Neural progenitor cell (in vitro differentiated cells): ENCODE data around the gene SMLR1. TPM values are rescaled to one million over a fixed set of nuclear protein-coding genes. Genes with fewer than 3 reads are reported as not detected.

Source experiments
- DNase-seq: peaks from one replicate; pipeline ENCODE4 v3.0.0-alpha.2; 2016; ENCODE audit warnings: low spot score
- H2AFZ ChIP-seq: fragments of 200-600 bp; sonication (generic); replicated peaks from 2 replicates; pipeline ENCODE4 v1.6.1; 2016; ENCODE audit warnings: antibody characterized with exemption
- H3F3A ChIP-seq: fragments of 200-600 bp; sonication (generic); 2 replicates; pipeline ENCODE4 v1.6.1; 2016; ENCODE audit warnings: antibody characterized with exemption, low read depth
- H3K27ac ChIP-seq: fragments of 200-600 bp; sonication (generic); 2 replicates; pipeline ENCODE4 v1.5.1; 2016; ENCODE audit warnings: mild to moderate bottlenecking
- H3K27me3 ChIP-seq: fragments of 200-600 bp; sonication (generic); 2 replicates; pipeline ENCODE4 v1.6.1; 2016; ENCODE audit warnings: mild to moderate bottlenecking, moderate library complexity
- H3K36me3 ChIP-seq: fragments of 200-600 bp; sonication (generic); 2 replicates; pipeline ENCODE4 v1.5.1; 2016
- H3K4me1 ChIP-seq: fragments of 200-600 bp; sonication (generic); 2 replicates; pipeline ENCODE4 v1.6.1; 2016; ENCODE audit warnings: mixed run types
- H3K4me2 ChIP-seq: fragments of 200-600 bp; sonication (generic); 2 replicates; pipeline ENCODE4 v1.6.1; 2016
- H3K4me3 ChIP-seq: fragments of 200-600 bp; sonication (generic); 2 replicates; pipeline ENCODE4 v1.5.1; 2016
- H3K79me2 ChIP-seq: fragments of 200-600 bp; sonication (generic); 2 replicates; pipeline ENCODE4 v1.6.1; 2016; ENCODE audit warnings: low read depth
- H3K9ac ChIP-seq: fragments of 200-600 bp; sonication (generic); 2 replicates; pipeline ENCODE4 v1.6.1; 2016
- H3K9me3 ChIP-seq: fragments of 200-600 bp; sonication (generic); 2 replicates; pipeline ENCODE4 v1.5.1; 2016; ENCODE audit warnings: low read depth
- H4K20me1 ChIP-seq: fragments of 200-600 bp; sonication (generic); 2 replicates; pipeline ENCODE4 v1.6.1; 2016; ENCODE audit warnings: low read depth
- H3K27ac Mint-ChIP-seq: 3 replicates; pipeline ENCODE4 v1.8.0; 2021; ENCODE audit warnings: mixed read lengths
- H3K27me3 Mint-ChIP-seq: 2 replicates; pipeline ENCODE4 v1.8.0; 2022; ENCODE audit warnings: low read depth, mild to moderate bottlenecking, inconsistent platforms, moderate library complexity, mixed read lengths; ENCODE audit not compliant: insufficient read depth
- H3K36me3 Mint-ChIP-seq: 3 replicates; pipeline ENCODE4 v1.8.0; 2021; ENCODE audit warnings: mixed read lengths
- H3K4me1 Mint-ChIP-seq: 3 replicates; pipeline ENCODE4 v1.8.0; 2021; ENCODE audit warnings: mixed read lengths
- H3K4me3 Mint-ChIP-seq: 3 replicates; pipeline ENCODE4 v1.8.0; 2021; ENCODE audit warnings: mild to moderate bottlenecking, moderate library complexity, mixed read lengths
- H3K9me3 Mint-ChIP-seq: 3 replicates; pipeline ENCODE4 v1.8.0; 2020; ENCODE audit warnings: mixed read lengths
- EZH2 ChIP-seq: fragments of 200-600 bp; sonication (generic); IDR thresholded peaks from 2 replicates; pipeline ENCODE4 v1.6.1; 2017; ENCODE audit warnings: antibody characterized with exemption, mild to moderate bottlenecking, moderate library complexity
- EZH2phosphoT487 ChIP-seq: fragments of 200-600 bp; sonication (generic); IDR thresholded peaks from 2 replicates; pipeline ENCODE4 v1.6.1; 2017; ENCODE audit warnings: antibody characterized with exemption
- total RNA-seq: library from RNA; depleted of rRNA; stranded (reverse); fragments of >200 nt; gene quantifications from 2 replicates; pipeline ENCODE4 v1.2.3, GENCODE V29; 2015; ENCODE audit warnings: low replicate concordance
- TF ChIP-seq, protein P1 (sequence below): fragments of 200-600 bp; sonication (generic); IDR thresholded peaks from 2 replicates; pipeline ENCODE4 v1.5.1; 2017; ENCODE audit warnings: antibody characterized with exemption, mild to moderate bottlenecking

Gene SMLR1
- total RNA-seq, 1 donor from 2014 or later = not detected

DNA sequence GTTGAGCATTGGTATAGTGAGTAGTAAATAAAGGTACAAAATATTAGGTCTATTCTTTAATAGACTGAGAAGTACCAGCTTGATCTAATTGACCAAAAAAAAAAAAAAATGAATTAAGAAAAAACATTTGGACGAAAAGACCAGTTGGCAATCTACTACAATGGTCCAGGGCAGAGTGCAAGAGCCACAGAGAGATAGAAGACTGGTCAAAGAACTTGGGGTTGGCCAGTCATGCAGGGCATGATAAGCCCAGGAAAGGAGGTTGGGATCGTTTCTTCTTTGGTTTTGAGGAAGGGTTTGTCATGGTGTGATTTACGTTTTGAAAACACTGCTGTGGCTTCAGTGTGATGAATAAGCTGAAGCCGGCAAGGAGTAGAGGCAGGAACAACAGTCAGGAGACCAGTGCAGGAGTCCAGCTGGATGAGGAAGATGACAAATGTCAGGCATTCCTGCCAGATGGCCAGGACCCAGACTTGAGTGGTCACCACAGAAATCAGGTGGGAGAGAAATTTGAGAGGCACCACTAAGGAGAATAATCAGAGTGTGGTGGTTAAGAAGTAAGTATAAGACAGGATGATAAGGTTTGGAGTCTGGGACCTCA, 14.0 kb downstream of the SMLR1 start:
- H4K20me1 ChIP-seq = no peaks in the 10 kb centered on the region

DNA sequence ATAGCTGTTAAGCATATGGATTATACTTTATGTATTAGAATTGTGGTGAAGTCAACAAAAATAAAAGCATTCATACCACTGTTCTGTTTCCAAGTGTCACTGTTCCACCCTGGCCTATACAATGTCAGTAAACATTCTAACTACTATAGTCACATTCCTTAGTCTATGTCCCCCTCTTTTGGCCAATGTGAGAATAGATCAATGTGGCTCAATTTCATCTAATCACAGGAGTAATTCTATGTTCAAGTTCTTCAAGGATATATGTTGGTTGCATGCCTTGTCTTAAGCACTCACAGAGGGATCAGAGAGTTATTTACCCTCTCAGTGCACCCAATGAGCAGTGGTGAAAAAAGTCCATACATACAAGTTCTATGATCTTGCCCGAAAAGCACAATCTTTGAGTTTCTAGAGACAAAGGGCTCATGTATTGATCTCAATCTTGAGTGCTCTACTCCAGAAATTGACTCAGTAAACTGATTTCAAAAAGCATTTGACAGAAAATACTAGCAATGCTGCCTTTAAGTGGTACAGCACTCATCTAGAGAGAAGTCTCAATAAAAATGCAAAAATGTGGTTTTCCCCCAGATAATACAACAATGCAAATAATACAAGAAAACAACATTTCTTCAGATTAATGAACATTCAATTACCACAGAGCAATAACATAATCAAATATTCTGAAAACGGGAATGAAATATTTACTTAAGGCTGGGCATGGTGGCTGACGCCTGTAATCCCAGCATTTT, 16.5 kb downstream of the SMLR1 start:
- Histone ChIP-seq H3K4me1 (no peaks in the 10 kb centered on the region), H3K27ac (no peak overlapping the region), H3K36me3 (no peaks in the 10 kb centered on the region), H4K20me1 (no peaks in the 10 kb centered on the region), H3K4me3 (no peak overlapping the region), H3K4me2 (no peak overlapping the region), H3F3A (no peaks in the 10 kb centered on the region), H3K9ac (no peak overlapping the region), H3K27me3 (no peaks in the 10 kb centered on the region), H2AFZ (no peak overlapping the region), H3K79me2 (no peaks in the 10 kb centered on the region), H3K9me3 (no peaks in the 10 kb centered on the region)
- peaks cover 8% of the 10 kb centered on the region for H3K36me3 Mint-ChIP-seq
- no peak for TF ChIP-seq EZH2
- TF ChIP-seq, protein P1, sequence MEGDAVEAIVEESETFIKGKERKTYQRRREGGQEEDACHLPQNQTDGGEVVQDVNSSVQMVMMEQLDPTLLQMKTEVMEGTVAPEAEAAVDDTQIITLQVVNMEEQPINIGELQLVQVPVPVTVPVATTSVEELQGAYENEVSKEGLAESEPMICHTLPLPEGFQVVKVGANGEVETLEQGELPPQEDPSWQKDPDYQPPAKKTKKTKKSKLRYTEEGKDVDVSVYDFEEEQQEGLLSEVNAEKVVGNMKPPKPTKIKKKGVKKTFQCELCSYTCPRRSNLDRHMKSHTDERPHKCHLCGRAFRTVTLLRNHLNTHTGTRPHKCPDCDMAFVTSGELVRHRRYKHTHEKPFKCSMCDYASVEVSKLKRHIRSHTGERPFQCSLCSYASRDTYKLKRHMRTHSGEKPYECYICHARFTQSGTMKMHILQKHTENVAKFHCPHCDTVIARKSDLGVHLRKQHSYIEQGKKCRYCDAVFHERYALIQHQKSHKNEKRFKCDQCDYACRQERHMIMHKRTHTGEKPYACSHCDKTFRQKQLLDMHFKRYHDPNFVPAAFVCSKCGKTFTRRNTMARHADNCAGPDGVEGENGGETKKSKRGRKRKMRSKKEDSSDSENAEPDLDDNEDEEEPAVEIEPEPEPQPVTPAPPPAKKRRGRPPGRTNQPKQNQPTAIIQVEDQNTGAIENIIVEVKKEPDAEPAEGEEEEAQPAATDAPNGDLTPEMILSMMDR = peak; percentile 69
- DNase-seq = peak; percentile 50
- no peaks in the 10 kb centered on the region for H3K27me3 Mint-ChIP-seq
- H3K4me1 Mint-ChIP-seq = peaks cover 3% of the 10 kb centered on the region
- H3K9me3 Mint-ChIP-seq = no peaks in the 10 kb centered on the region
- H3K27ac Mint-ChIP-seq = no peak overlapping the region
- H3K4me3 Mint-ChIP-seq = no peak overlapping the region

More for the DNA sequence above, 14.0 kb downstream of the SMLR1 start:
- no peak overlapping the region for H3K27ac Mint-ChIP-seq
- H3K9me3 Mint-ChIP-seq = no peaks in the 10 kb centered on the region
- Histone ChIP-seq H3K36me3 (no peaks in the 10 kb centered on the region), H3K9ac (no peak overlapping the region), H3K27me3 (no peaks in the 10 kb centered on the region), H3K27ac (no peak overlapping the region), H3K4me1 (no peaks in the 10 kb centered on the region), H3F3A (no peaks in the 10 kb centered on the region), H3K4me3 (no peak overlapping the region), H2AFZ (no peak overlapping the region), H3K4me2 (no peak overlapping the region), H3K9me3 (no peaks in the 10 kb centered on the region), H3K79me2 (no peaks in the 10 kb centered on the region)
- H3K27me3 Mint-ChIP-seq = no peaks in the 10 kb centered on the region
- peaks cover 6% of the 10 kb centered on the region for H3K4me1 Mint-ChIP-seq
- no peak overlapping the region for H3K4me3 Mint-ChIP-seq
- TF ChIP-seq EZH2 (no peak), EZH2phosphoT487 (no peak)
- TF ChIP-seq, protein P1 = no peak
- H3K36me3 Mint-ChIP-seq = peaks cover 8% of the 10 kb centered on the region
- DNase-seq = no peak

DNA sequence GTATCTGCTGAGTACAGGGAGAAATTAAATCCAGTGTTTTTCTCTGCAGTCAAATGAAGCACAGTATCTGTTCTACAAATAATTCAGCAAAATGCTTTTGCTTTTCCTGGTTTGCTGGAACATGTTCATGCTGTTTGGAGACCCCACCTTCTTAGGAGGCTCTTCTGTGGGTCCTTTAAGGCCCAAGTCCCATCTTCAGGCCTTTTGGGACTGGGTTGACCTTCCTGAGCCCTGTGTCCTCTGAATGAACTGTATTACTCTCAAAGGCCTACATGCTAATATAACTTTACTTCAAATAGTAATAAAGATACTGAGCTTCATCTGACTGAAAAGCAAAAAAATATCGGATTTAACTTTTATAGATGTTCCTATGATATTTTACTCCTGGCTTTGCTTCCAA, 19.3 kb downstream of the SMLR1 start:
- no peak overlapping the region for H3K27ac Mint-ChIP-seq
- H3K27me3 Mint-ChIP-seq = no peaks in the 10 kb centered on the region
- no peaks in the 10 kb centered on the region for H3K9me3 Mint-ChIP-seq

More for the DNA sequence above, 19.3 kb downstream of the SMLR1 start:
- TF ChIP-seq EZH2phosphoT487 = no peak
- H3K4me3 Mint-ChIP-seq = no peak overlapping the region
- Histone ChIP-seq H2AFZ (no peak overlapping the region), H3K79me2 (no peaks in the 10 kb centered on the region), H3K36me3 (no peaks in the 10 kb centered on the region), H3K4me3 (no peak overlapping the region), H4K20me1 (no peaks in the 10 kb centered on the region), H3K27ac (no peak overlapping the region), H3F3A (no peaks in the 10 kb centered on the region), H3K9ac (no peak overlapping the region), H3K27me3 (no peaks in the 10 kb centered on the region), H3K4me1 (no peaks in the 10 kb centered on the region), H3K9me3 (no peaks in the 10 kb centered on the region), H3K4me2 (no peak overlapping the region)
- H3K36me3 Mint-ChIP-seq = peaks cover 6% of the 10 kb centered on the region
- H3K4me1 Mint-ChIP-seq = peaks cover 5% of the 10 kb centered on the region
- DNase-seq = no peak
